HUES6 (cell line): ENCODE measurements around the gene XKR8.

Experiments
- H3K27ac ChIP-seq: 2 replicates; pipeline ENCODE4 v1.7.0; 2013; ENCODE audit warnings: low read depth, mild to moderate bottlenecking, low read length, inconsistent platforms
- H3K27me3 ChIP-seq: 2 replicates; pipeline ENCODE4 v1.6.1; 2013; ENCODE audit warnings: low read length; ENCODE audit not compliant: control insufficient read depth, insufficient read depth
- H3K36me3 ChIP-seq: 2 replicates; pipeline ENCODE4 v1.6.1; 2013; ENCODE audit warnings: low read length; ENCODE audit not compliant: control insufficient read depth, insufficient read depth
- H3K4me1 ChIP-seq: 2 replicates; pipeline ENCODE4 v1.6.1; 2013; ENCODE audit warnings: low read length; ENCODE audit not compliant: control insufficient read depth, insufficient read depth
- H3K4me3 ChIP-seq: 2 replicates; pipeline ENCODE4 v1.5.1; 2013; ENCODE audit warnings: low read depth, low read length
- H3K9ac ChIP-seq: one replicate; pipeline ENCODE4 v1.6.1; 2013; ENCODE audit warnings: mild to moderate bottlenecking, low read length
- H3K9me3 ChIP-seq: 2 replicates; pipeline ENCODE4 v1.6.1; 2013; ENCODE audit warnings: low read depth, low read length; ENCODE audit not compliant: control insufficient read depth, insufficient read depth

The XKR8 gene

GRCh38 chr1:27959792-27960603, at the start of gene XKR8:
Gene XKR8, plus strand, starts transcription at chr1:27959973. Its CDS starts 97 bp downstream, at chr1:27960070.
- H3K27me3 ChIP-seq, result no peaks in the 10 kb centered on the region
- no peaks in the 10 kb centered on the region for H3K9me3 ChIP-seq
- H3K9ac ChIP-seq, result peak within 1 kb of the TSS; percentile 93
- H3K4me3 ChIP-seq, result peak within 1 kb of the TSS; percentile 70
- peaks cover 14% of the 10 kb centered on the region for H3K4me1 ChIP-seq
- H3K36me3 ChIP-seq, result peaks cover 34% of the 10 kb centered on the region
- peak within 1 kb of the TSS; percentile 96 for H3K27ac ChIP-seq

- Histone ChIP-seq H3K4me3 (no peak overlapping the region), H3K27me3 (peaks cover 9% of the 10 kb centered on the region; the same call in 1 of the 2 replicates), H3K9ac (no peak overlapping the region), H3K27ac (no peak overlapping the region), H3K36me3 (peaks cover 51% of the 10 kb centered on the region), H3K9me3 (peaks cover 4% of the 10 kb centered on the region; the same call in 1 of the 2 replicates), H3K4me1 (no peaks in the 10 kb centered on the region)
Measured at GRCh38 chr1:27912429-27912828, 47.3 kb upstream of the XKR8 start.

GRCh38 chr1:27915082-27915575, 44.6 kb upstream of the XKR8 start:
- Histone ChIP-seq H3K27ac (no peak overlapping the region), H3K4me3 (peak overlapping the region; percentile 13; the same call in 1 of the 2 replicates), H3K4me1 (no peaks in the 10 kb centered on the region), H3K9ac (no peak overlapping the region), H3K27me3 (peaks cover 12% of the 10 kb centered on the region; the same call in 1 of the 2 replicates), H3K9me3 (peaks cover 4% of the 10 kb centered on the region; the same call in 1 of the 2 replicates), H3K36me3 (peaks cover 26% of the 10 kb centered on the region)

- Histone ChIP-seq H3K27me3 (peaks cover 3% of the 10 kb centered on the region; the same call in 1 of the 2 replicates), H3K27ac (no peak overlapping the region), H3K4me1 (no peaks in the 10 kb centered on the region), H3K36me3 (no peaks in the 10 kb centered on the region), H3K9me3 (no peaks in the 10 kb centered on the region), H3K9ac (no peak overlapping the region), H3K4me3 (no peak overlapping the region)
Measured at GRCh38 chr1:27922272-27922671, 37.5 kb upstream of the XKR8 start.

GRCh38 chr1:27928216-27928954, 31.4 kb upstream of the XKR8 start:
- Histone ChIP-seq H3K9me3 (no peaks in the 10 kb centered on the region), H3K9ac (no peak overlapping the region), H3K27ac (no peak overlapping the region), H3K27me3 (no peaks in the 10 kb centered on the region), H3K36me3 (no peaks in the 10 kb centered on the region), H3K4me1 (peaks cover 9% of the 10 kb centered on the region; the same call in 1 of the 2 replicates), H3K4me3 (no peak overlapping the region)

GRCh38 chr1:27931184-27931583, 28.6 kb upstream of the XKR8 start:
- H3K36me3 ChIP-seq, result no peaks in the 10 kb centered on the region
- no peak overlapping the region for H3K4me3 ChIP-seq
- H3K9me3 ChIP-seq, result no peaks in the 10 kb centered on the region
- peaks cover 10% of the 10 kb centered on the region; the same call in 1 of the 2 replicates for H3K27me3 ChIP-seq
- no peak overlapping the region for H3K27ac ChIP-seq
- no peak overlapping the region for H3K9ac ChIP-seq
- H3K4me1 ChIP-seq, result peaks cover 20% of the 10 kb centered on the region

- peaks cover 20% of the 10 kb centered on the region for H3K4me1 ChIP-seq
- no peak overlapping the region for H3K4me3 ChIP-seq
- peaks cover 10% of the 10 kb centered on the region; the same call in 1 of the 2 replicates for H3K27me3 ChIP-seq
- no peak overlapping the region for H3K9ac ChIP-seq
- no peak overlapping the region for H3K27ac ChIP-seq
- no peaks in the 10 kb centered on the region for H3K9me3 ChIP-seq
- no peaks in the 10 kb centered on the region for H3K36me3 ChIP-seq
Measured at GRCh38 chr1:27931759-27932158, 28.0 kb upstream of the XKR8 start.

- Histone ChIP-seq H3K36me3 (no peaks in the 10 kb centered on the region; the same call in 1 of the 2 replicates), H3K9me3 (no peaks in the 10 kb centered on the region), H3K4me1 (peaks cover 36% of the 10 kb centered on the region), H3K27me3 (peaks cover 10% of the 10 kb centered on the region; the same call in 1 of the 2 replicates), H3K9ac (peak within 1 kb of the TSS; percentile 63), H3K4me3 (peak within 1 kb of the TSS; percentile 75), H3K27ac (no peak within 1 kb of the TSS)
Measured at GRCh38 chr1:27934818-27935549, 24.8 kb upstream of the XKR8 start, which contains the start of gene SMPDL3B. Gene SMPDL3B, plus strand, starts transcription at chr1:27935000. Its CDS starts 184 bp downstream, at chr1:27935184.

- H3K36me3 ChIP-seq, result no peaks in the 10 kb centered on the region; the same call in 1 of the 2 replicates
- no peaks in the 10 kb centered on the region for H3K9me3 ChIP-seq
- no peak overlapping the region for H3K27ac ChIP-seq
- H3K27me3 ChIP-seq, result peaks cover 10% of the 10 kb centered on the region; the same call in 1 of the 2 replicates
- H3K4me1 ChIP-seq, result peaks cover 38% of the 10 kb centered on the region
- H3K9ac ChIP-seq, result peak overlapping the region; percentile 63
- peak overlapping the region; percentile 75 for H3K4me3 ChIP-seq
Measured at GRCh38 chr1:27935721-27936120, 24.1 kb upstream of the XKR8 start.

- H3K27me3 ChIP-seq, result peaks cover 10% of the 10 kb centered on the region; the same call in 1 of the 2 replicates
- peaks cover 2% of the 10 kb centered on the region; the same call in 1 of the 2 replicates for H3K36me3 ChIP-seq
- H3K4me3 ChIP-seq, result peak overlapping the region; percentile 23; the same call in 1 of the 2 replicates
- no peaks in the 10 kb centered on the region for H3K9me3 ChIP-seq
- no peak overlapping the region for H3K27ac ChIP-seq
- peaks cover 38% of the 10 kb centered on the region for H3K4me1 ChIP-seq
- no peak overlapping the region for H3K9ac ChIP-seq
Measured at GRCh38 chr1:27936370-27936769, 23.4 kb upstream of the XKR8 start.
